Endothelial cell of umbilical vein (primary cell): Measurements from ENCODE around the gene GADL1.

ENCODE experiments used
- CTCF ChIP-seq, 2 donors: IDR thresholded peaks; 1 replicate in 1 of 2; 2 replicates in 1 of 2; pipeline ENCODE4 v1.5.1; 2011; ENCODE audit warnings: low read length in 2 of 2, mild to moderate bottlenecking in 2 of 2, moderate library complexity in 2 of 2, control low read depth in 1 of 2, inconsistent platforms in 1 of 2, low read depth in 1 of 2; ENCODE audit not compliant: insufficient read depth in 1 of 2; ENCODE audit errors: extremely low read depth in 1 of 2
- EZH2 ChIP-seq: IDR thresholded peaks from 2 replicates; pipeline ENCODE4 v1.6.1; 2012; ENCODE audit warnings: borderline replicate concordance, low read depth, mild to moderate bottlenecking, moderate library complexity, low read length, inconsistent platforms; ENCODE audit not compliant: severe bottlenecking
- GATA2 ChIP-seq: IDR thresholded peaks from 2 replicates; pipeline ENCODE4 v1.7.0; 2011; ENCODE audit warnings: low read depth, mild to moderate bottlenecking, moderate library complexity, mixed read lengths, low read length; ENCODE audit not compliant: insufficient read length, insufficient read depth
- JUN ChIP-seq: IDR thresholded peaks from 2 replicates; pipeline ENCODE4 v1.6.1; 2011; ENCODE audit warnings: borderline replicate concordance, low read depth; ENCODE audit not compliant: insufficient read length, insufficient read depth
- MYC ChIP-seq: IDR thresholded peaks from one replicate; pipeline ENCODE4 v1.6.1; 2011; ENCODE audit warnings: mild to moderate bottlenecking, low read depth, low read length
- POLR2A ChIP-seq: IDR thresholded peaks from 2 replicates; pipeline ENCODE4 v1.6.1; 2012; ENCODE audit warnings: low read depth, mild to moderate bottlenecking, control low read depth, low read length
- POLR2AphosphoS5 ChIP-seq: IDR thresholded peaks from 2 replicates; pipeline ENCODE4 v1.6.1; 2012; ENCODE audit warnings: low read depth, mild to moderate bottlenecking, control low read depth, low read length, moderate library complexity; ENCODE audit not compliant: insufficient read depth

GRCh38 chr3:30908456-30909037 lies 14.1 kb upstream of the GADL1 start:
- no peak for TF ChIP-seq CTCF (IDR thresholded peaks at IDR 0.05; ENCODE audit: extremely low read depth in 1 of 2, insufficient read depth in 1 of 2, low read depth in 1 of 2, low read length in 2 of 2)
- TF ChIP-seq POLR2A: no peak
- no peak for TF ChIP-seq POLR2AphosphoS5
- no peak for TF ChIP-seq MYC
- TF ChIP-seq EZH2: no peak
- no peak for TF ChIP-seq JUN
- TF ChIP-seq GATA2: no peak
